HPDE6-E6E7 (cell line): Measurements from ENCODE around the gene CPT1B.
"Not testable (repeated sequence)": the region's sequence is repeated elsewhere in the genome, so short reads cannot be mapped to it uniquely, and the experiment has no call there.

Experiments
- DNase-seq: peaks from one replicate; pipeline ENCODE4 v3.0.0; 2011; ENCODE audit warnings: missing footprints; ENCODE audit errors: extremely low spot score

Gene CPT1B

GRCh38 chr22:50577987-50578775, at the start of gene CPT1B:
Gene CPT1B (minus strand): TSS chr22:50578427. CDS start chr22:50577915, 512 bp downstream.
- no peak for DNase-seq

- no peak for DNase-seq
These were observed 48.8 kb upstream of the CPT1B start for GRCh38 chr22:50626850-50627641.

- no peak for DNase-seq
These were observed 48.2 kb upstream of the CPT1B start for GRCh38 chr22:50626314-50626849.

- no peak for DNase-seq
These were observed 47.5 kb upstream of the CPT1B start for GRCh38 chr22:50625568-50626313.

GRCh38 chr22:50625131-50625567, 46.9 kb upstream of the CPT1B start:
- no peak for DNase-seq

- no peak for DNase-seq
These were observed 46.3 kb upstream of the CPT1B start for GRCh38 chr22:50624347-50625130.

- no peak for DNase-seq
These were observed 44.6 kb upstream of the CPT1B start for GRCh38 chr22:50622723-50623327.

GRCh38 chr22:50621948-50622722, 43.9 kb upstream of the CPT1B start:
- DNase-seq, result no peak

- DNase-seq, result no peak
These were observed 43.2 kb upstream of the CPT1B start for GRCh38 chr22:50621356-50621880.

GRCh38 chr22:50620593-50621355, 42.5 kb upstream of the CPT1B start:
- no peak for DNase-seq

GRCh38 chr22:50614296-50614695, 36.1 kb upstream of the CPT1B start:
- not testable (repeated sequence) for DNase-seq

GRCh38 chr22:50613291-50613981, 35.2 kb upstream of the CPT1B start:
- no peak for DNase-seq

- no peak for DNase-seq
These were observed 34.4 kb upstream of the CPT1B start for GRCh38 chr22:50612528-50613221.

- DNase-seq, result no peak
These were observed 33.9 kb upstream of the CPT1B start for GRCh38 chr22:50612168-50612527.

- no peak for DNase-seq
These were observed 33.3 kb upstream of the CPT1B start for GRCh38 chr22:50611341-50612060.

- no peak for DNase-seq
These were observed 32.4 kb upstream of the CPT1B start for GRCh38 chr22:50610581-50610980.

GRCh38 chr22:50610041-50610451, 31.8 kb upstream of the CPT1B start:
- DNase-seq, result no peak
